Fibroblast of lung (primary cell): Measurements from ENCODE around the gene SUSD6.

Source experiments
- CTCF ChIP-seq, 2 donors: IDR thresholded peaks in 1 of 2; conservative IDR thresholded peaks in 1 of 2; 1 replicate in 1 of 2; 2 replicates in 1 of 2; pipeline ENCODE4 v1.5.1; 2011 to 2012; ENCODE audit warnings: low read length in 2 of 2, control low read depth in 1 of 2, inconsistent platforms in 1 of 2, low read depth in 1 of 2, mild to moderate bottlenecking in 1 of 2
- EZH2 ChIP-seq: IDR thresholded peaks from 2 replicates; pipeline ENCODE4 v1.5.1; 2012; ENCODE audit warnings: low read length, control low read depth, mild to moderate bottlenecking; ENCODE audit errors: missing control alignments

GRCh38 chr14:69687606-69688298, 76.4 kb downstream of the SUSD6 start:
- TF ChIP-seq EZH2 (no peak), CTCF (conservative IDR thresholded peaks at IDR 0.05 in 1 of 2, IDR thresholded peaks at IDR 0.05 in 1 of 2; ENCODE audit: low read depth in 1 of 2, low read length in 2 of 2) (no peak)
